ENCODE results near the gene DGCR8. TPM values are rescaled to one million over a fixed set of nuclear protein-coding genes. Genes with fewer than 3 reads are reported as not detected.

DGCR8 gene
- total and polyA plus RNA-seq, 2 experiments from 2014 or later = 15.1 to 23.8 TPM

DNA sequence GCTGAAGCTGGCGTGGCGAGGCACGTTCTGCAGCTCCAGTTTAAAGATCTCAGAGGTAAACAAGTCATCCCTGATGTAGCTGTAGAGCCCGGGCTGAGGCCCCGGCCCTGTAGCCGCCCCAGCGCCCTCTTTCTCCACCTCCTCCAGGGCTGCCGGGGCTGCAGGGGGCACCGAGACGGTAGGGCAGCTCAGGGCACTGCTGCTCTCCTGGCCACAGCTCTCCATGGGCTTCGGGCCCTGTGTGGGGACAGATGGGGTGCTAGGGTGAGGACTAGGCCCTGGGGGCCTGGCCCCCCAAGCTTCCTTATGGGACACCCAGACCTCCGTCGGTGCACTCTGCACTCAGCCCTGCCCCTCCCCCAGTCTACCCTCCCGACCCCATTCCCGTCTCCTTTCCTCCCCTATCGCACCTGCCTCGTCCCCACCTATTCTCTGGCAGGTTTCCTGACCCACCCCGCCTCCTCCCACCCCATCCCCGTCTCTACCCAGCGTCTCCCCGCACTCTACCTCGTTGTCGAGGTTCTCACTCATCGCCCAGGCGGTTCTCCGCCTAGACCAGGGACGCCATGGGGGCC is 36.4 kb downstream of the DGCR8 start:
- no peaks in the 10 kb centered on the region for H3K9me3 ChIP-seq (ENCODE audit: low read depth)

DNA sequence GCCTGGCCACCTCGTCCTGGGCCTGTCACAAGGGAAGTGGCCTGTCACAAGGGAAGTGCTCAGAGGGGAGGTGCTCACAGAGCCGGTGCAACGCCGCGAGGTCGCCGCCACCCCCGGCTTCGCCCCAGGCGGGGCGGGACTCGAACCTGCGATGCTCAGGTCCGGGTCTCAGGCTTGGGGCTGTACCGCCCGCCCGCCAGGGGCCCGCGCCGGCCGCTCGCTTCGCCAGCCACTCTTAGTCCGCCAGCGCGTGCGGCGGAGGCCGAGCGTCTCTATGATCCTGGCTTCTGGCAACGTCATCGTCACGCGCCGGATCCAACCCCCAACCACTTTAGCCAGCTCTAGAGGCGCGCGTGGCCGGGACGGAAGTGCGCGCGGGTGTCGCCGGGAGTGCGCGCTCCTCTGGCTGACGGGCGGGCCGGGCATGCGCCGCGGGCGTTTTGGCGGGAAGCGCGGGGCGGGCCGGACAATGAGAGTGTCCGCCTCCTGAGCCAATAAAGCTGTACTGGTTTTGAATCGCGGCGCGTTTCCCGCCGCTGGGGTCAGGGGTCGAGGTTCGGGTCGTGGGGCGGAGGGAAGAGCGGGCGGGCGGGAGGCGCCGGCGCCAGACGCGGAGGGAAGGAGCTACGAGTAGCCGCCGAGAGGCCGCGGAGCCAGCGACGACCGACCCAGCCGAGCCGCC is 37.1 kb downstream of the DGCR8 start, which contains the start of gene TRMT2A:
TRMT2A (minus strand) TSS at position 276 of the 682 bp plus-strand sequence. CDS start 320 bp downstream, outside the sequence.
- H3K27ac ChIP-seq = peak within 1 kb of the TSS; percentile 82
- no peaks in the 10 kb centered on the region for H3K27me3 ChIP-seq
- peak; percentile 99 for DNase-seq (ENCODE audit: low read depth in 1 of 2, low spot score in 1 of 2)
- H3K9me3 ChIP-seq (ENCODE audit: low read depth) = no peaks in the 10 kb centered on the region
- H3K4me3 ChIP-seq = peak within 1 kb of the TSS; percentile 85
- TF ChIP-seq, protein P1, sequence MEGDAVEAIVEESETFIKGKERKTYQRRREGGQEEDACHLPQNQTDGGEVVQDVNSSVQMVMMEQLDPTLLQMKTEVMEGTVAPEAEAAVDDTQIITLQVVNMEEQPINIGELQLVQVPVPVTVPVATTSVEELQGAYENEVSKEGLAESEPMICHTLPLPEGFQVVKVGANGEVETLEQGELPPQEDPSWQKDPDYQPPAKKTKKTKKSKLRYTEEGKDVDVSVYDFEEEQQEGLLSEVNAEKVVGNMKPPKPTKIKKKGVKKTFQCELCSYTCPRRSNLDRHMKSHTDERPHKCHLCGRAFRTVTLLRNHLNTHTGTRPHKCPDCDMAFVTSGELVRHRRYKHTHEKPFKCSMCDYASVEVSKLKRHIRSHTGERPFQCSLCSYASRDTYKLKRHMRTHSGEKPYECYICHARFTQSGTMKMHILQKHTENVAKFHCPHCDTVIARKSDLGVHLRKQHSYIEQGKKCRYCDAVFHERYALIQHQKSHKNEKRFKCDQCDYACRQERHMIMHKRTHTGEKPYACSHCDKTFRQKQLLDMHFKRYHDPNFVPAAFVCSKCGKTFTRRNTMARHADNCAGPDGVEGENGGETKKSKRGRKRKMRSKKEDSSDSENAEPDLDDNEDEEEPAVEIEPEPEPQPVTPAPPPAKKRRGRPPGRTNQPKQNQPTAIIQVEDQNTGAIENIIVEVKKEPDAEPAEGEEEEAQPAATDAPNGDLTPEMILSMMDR (IDR thresholded peaks at IDR 0.05; ENCODE audit: low read depth, low read length) = peak; percentile 13
- peaks cover 21% of the 10 kb centered on the region for H3K36me3 ChIP-seq
- H3K4me1 ChIP-seq (ENCODE audit: low read depth) = peaks cover 10% of the 10 kb centered on the region

More for the DNA sequence above, 36.4 kb downstream of the DGCR8 start:
- peak overlapping the region; percentile 85 for H3K4me3 ChIP-seq
- TF ChIP-seq, protein P1 (IDR thresholded peaks at IDR 0.05; ENCODE audit: low read depth, low read length) = no peak
- peaks cover 17% of the 10 kb centered on the region for H3K36me3 ChIP-seq
- peak overlapping the region; percentile 82 for H3K27ac ChIP-seq
- no peak for DNase-seq (ENCODE audit: low read depth in 1 of 2, low spot score in 1 of 2)
- no peaks in the 10 kb centered on the region for H3K27me3 ChIP-seq
- H3K4me1 ChIP-seq (ENCODE audit: low read depth) = peaks cover 10% of the 10 kb centered on the region

DNA sequence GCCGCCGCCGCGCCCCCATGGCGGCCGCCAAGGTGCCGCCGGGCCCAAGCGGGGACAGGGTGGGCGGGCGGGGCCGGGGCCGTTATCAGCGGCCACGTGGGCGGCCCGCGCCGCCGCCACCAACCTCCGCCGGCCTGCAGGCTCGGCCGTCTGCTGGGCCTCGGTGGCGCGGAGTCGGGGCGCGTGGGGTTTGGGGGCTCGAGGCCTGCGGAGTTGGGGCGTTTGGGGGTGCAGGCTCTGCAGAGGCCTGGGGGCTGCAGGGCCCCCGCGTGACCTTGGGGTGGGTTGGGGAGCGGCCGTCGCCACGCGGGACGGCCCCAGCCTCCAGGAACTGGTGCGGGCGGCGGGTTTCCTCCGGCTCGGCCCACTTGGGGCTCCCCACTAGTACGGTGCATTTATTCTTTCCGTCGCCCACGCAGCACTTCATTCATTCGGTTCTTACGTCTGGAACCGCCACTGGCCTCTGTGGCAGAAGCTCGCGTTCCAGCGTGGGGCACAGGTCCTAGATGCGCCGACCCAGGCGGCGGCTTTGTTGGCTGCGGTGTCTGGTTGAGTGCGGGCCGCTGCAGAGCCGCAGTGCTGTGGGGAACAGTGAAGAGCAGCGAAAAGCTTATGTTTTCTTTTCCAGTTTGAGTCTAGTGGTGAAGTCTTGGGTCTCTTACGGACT is 37.7 kb downstream of the DGCR8 start:
- Histone ChIP-seq H3K9me3 (ENCODE audit: low read depth) (no peaks in the 10 kb centered on the region), H3K27ac (peak overlapping the region; percentile 75)

DNA sequence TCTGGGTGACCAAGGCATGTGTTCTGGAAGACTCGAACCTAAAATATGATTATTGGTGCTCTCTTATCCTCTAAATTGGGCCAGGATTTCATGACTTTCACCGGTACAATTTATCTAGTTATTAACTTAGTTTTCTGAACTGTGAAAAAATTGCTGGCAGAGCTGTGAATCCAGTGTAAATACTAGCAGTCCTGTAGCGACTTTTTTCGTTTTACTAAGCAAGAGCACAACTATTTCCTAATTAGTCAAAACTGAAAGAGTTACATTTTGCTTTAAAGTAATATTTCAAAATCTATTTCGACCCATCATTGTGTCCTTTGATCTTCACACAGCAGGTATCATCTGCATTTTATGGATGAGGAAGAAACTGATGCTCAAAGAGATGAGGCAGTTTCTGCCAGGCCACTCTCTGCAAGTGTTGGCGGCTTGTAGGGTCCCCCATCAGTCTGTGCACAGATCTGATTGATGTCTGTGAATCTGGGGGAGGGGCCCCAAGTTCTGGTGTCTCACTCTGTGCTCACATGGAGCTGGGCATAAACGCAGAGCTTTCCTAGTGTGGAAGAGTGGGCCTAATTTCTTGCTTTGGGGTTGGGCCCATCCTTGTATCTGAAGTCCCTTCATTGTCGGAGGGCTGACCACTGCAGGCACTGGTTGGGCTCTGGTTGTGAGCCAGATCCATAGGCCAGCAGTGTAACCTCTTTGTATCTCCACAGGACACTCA is 38.4 kb downstream of the DGCR8 start:
- peak overlapping the region; percentile 75 for H3K27ac ChIP-seq
- H3K4me3 ChIP-seq = peak overlapping the region; percentile 85
- TF ChIP-seq, protein P1 (IDR thresholded peaks at IDR 0.05; ENCODE audit: low read depth, low read length) = no peak
- H3K36me3 ChIP-seq = peaks cover 25% of the 10 kb centered on the region
- H3K4me1 ChIP-seq (ENCODE audit: low read depth) = peaks cover 10% of the 10 kb centered on the region
- no peaks in the 10 kb centered on the region for H3K9me3 ChIP-seq (ENCODE audit: low read depth)
- no peaks in the 10 kb centered on the region for H3K27me3 ChIP-seq
- DNase-seq (ENCODE audit: low read depth in 1 of 2, low spot score in 1 of 2) = no peak

More for the DNA sequence above, 37.7 kb downstream of the DGCR8 start:
- peaks cover 10% of the 10 kb centered on the region for H3K4me1 ChIP-seq (ENCODE audit: low read depth)
- TF ChIP-seq, protein P1 (IDR thresholded peaks at IDR 0.05; ENCODE audit: low read depth, low read length) = no peak
- H3K27me3 ChIP-seq = no peaks in the 10 kb centered on the region
- H3K4me3 ChIP-seq = peak overlapping the region; percentile 85
- peak; percentile 30 to 43 for DNase-seq (ENCODE audit: low read depth in 1 of 2, low spot score in 1 of 2)
- H3K36me3 ChIP-seq = peaks cover 25% of the 10 kb centered on the region

DNA sequence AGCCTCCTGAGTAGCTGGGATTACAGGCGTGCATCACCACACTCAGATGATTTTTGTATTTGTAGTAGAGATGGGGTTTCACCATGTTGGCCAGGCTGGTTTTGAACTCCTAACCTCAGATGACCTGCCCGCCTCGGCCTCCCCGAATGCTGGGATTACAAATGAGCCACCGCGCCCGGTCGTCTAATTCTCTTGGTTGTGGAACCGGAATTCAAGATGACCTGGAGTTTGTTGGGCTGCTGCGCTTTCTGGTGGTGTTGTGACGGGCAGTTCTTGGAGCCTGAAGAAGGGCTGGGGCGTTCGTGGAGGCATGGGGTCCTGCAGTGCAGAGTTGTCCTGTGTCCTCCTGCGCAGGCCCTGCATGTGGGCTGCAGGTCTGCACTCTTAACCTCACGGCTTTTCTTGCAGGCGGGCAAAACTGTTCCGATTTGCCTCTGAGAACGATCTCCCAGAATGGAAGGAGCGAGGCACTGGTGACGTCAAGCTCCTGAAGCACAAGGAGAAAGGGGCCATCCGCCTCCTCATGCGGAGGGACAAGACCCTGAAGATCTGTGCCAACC is 41.9 kb downstream of the DGCR8 start:
- TF ChIP-seq, protein P1 (IDR thresholded peaks at IDR 0.05; ENCODE audit: low read depth, low read length) = no peak
- Histone ChIP-seq H3K4me1 (ENCODE audit: low read depth) (peaks cover 6% of the 10 kb centered on the region), H3K27me3 (no peaks in the 10 kb centered on the region), H3K27ac (no peak overlapping the region), H3K4me3 (no peak overlapping the region), H3K9me3 (ENCODE audit: low read depth) (no peaks in the 10 kb centered on the region), H3K36me3 (peaks cover 45% of the 10 kb centered on the region)
- no peak for DNase-seq (ENCODE audit: low read depth in 1 of 2, low spot score in 1 of 2)

All from cardiac muscle cell (in vitro differentiated cells and primary cell).